Effector memory CD8-positive, alpha-beta T cell (primary cell): Measurements from ENCODE around the gene MS4A5.

Experiments used
- ATAC-seq: fragments of 150-1000 bp; cut with Tn5 transposase; replicated peaks from 2 replicates; pipeline ENCODE4 v1.10.0; 2021; ENCODE audit warnings: mild to moderate bottlenecking, moderate library complexity
- DNase-seq, 3 experiments: peaks; one replicate each; pipeline ENCODE4 v3.0.0; 2021
- H3K27ac Mint-ChIP-seq, 2 donors: one replicate each; pipeline ENCODE4 v1.8.0; 2022; ENCODE audit warnings: mild to moderate bottlenecking in 2 of 2, mixed read lengths in 2 of 2, moderate library complexity in 2 of 2
- H3K27me3 Mint-ChIP-seq, 2 donors: one replicate each; pipeline ENCODE4 v1.8.0; 2022; ENCODE audit warnings: mixed read lengths in 2 of 2
- H3K36me3 Mint-ChIP-seq: one replicate; pipeline ENCODE4 v1.8.0; 2022; ENCODE audit warnings: mild to moderate bottlenecking, moderate library complexity, mixed read lengths; ENCODE audit not compliant: insufficient read depth
- H3K4me1 Mint-ChIP-seq, 2 donors: one replicate each; pipeline ENCODE4 v1.8.0; 2022; ENCODE audit warnings: low read depth in 2 of 2, mixed read lengths in 2 of 2
- H3K4me3 Mint-ChIP-seq, 2 donors: one replicate each; pipeline ENCODE4 v1.8.0; 2022; ENCODE audit warnings: mild to moderate bottlenecking in 2 of 2, mixed read lengths in 2 of 2, moderate library complexity in 2 of 2
- H3K9me3 Mint-ChIP-seq, 2 donors: one replicate each; pipeline ENCODE4 v1.8.0; 2022; ENCODE audit warnings: mixed read lengths in 2 of 2
- total RNA-seq, 9 experiments: gene quantifications; one replicate each; lab custom pipeline; 2026; lab: John Stamatoyannopoulos, UW

MS4A5 gene, protein sequence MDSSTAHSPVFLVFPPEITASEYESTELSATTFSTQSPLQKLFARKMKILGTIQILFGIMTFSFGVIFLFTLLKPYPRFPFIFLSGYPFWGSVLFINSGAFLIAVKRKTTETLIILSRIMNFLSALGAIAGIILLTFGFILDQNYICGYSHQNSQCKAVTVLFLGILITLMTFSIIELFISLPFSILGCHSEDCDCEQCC
- total RNA-seq, result 0 reads per million in 9 experiments

- DNase-seq (no peak), ATAC-seq (no peak)
- Mint-ChIP-seq H3K4me3 (no peak within 1 kb of the TSS), H3K36me3 (no peaks in the 10 kb centered on the region), H3K27ac (no peak within 1 kb of the TSS), H3K27me3 (peaks cover 50 to 68% of the 10 kb centered on the region in 2 donors), H3K4me1 (no peaks in the 10 kb centered on the region), H3K9me3 (no peaks in the 10 kb centered on the region)
Measured at GRCh38 chr11:60429272-60429671, at the start of gene MS4A5. MS4A5 (plus strand) TSS chr11:60429572; CDS start chr11:60429675, 103 bp downstream.

GRCh38 chr11:60389279-60389910 lies 40.0 kb upstream of the MS4A5 start:
- Mint-ChIP-seq H3K4me1 (no peaks in the 10 kb centered on the region), H3K27me3 (peaks cover 0 to 21% of the 10 kb centered on the region in 2 donors)
- ATAC-seq, result peak; percentile 61

GRCh38 chr11:60390419-60390818 lies 39.0 kb upstream of the MS4A5 start:
- no peak for ATAC-seq
- Mint-ChIP-seq H3K9me3 (no peaks in the 10 kb centered on the region), H3K27ac (no peak overlapping the region), H3K4me1 (no peaks in the 10 kb centered on the region), H3K36me3 (no peaks in the 10 kb centered on the region), H3K27me3 (peaks cover 0 to 19% of the 10 kb centered on the region in 2 donors), H3K4me3 (no peak overlapping the region)
- no peak for DNase-seq

More at GRCh38 chr11:60389279-60389910, 40.0 kb upstream of the MS4A5 start:
- Mint-ChIP-seq H3K9me3 (no peaks in the 10 kb centered on the region), H3K4me3 (no peak overlapping the region), H3K27ac (no peak overlapping the region), H3K36me3 (no peaks in the 10 kb centered on the region)
- DNase-seq, result no peak

- H3K27ac Mint-ChIP-seq, result no peak overlapping the region
- H3K9me3 Mint-ChIP-seq, result no peaks in the 10 kb centered on the region
- H3K27me3 Mint-ChIP-seq, result peaks cover 13 to 23% of the 10 kb centered on the region in 2 donors
- no peak for ATAC-seq
- no peak overlapping the region for H3K4me3 Mint-ChIP-seq
- DNase-seq, result no peak
- H3K36me3 Mint-ChIP-seq, result no peaks in the 10 kb centered on the region
- no peaks in the 10 kb centered on the region for H3K4me1 Mint-ChIP-seq
Measured at GRCh38 chr11:60392361-60392760, 37.0 kb upstream of the MS4A5 start.

DNA sequence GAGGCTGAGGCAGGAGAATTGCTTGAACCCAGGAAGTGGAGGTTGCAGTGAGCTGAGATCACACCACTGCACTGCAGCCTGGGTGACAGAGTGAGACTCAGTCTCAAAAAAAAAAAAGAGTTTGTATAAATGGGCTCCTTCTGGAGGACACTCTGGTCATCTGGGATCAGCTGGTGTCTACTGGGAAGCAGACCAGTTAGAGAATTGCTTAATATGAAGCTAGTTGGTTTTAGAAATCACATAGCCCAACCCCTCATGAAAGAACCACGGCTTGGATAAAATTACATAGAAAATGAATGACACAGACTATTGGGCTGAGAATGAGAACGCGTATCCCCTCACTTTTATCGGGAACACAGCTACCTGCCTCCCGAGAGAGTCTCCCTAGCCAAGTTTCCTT lies 36.4 kb upstream of the MS4A5 start:
- Mint-ChIP-seq H3K36me3 (no peaks in the 10 kb centered on the region), H3K27me3 (peaks cover 19 to 30% of the 10 kb centered on the region in 2 donors), H3K9me3 (no peaks in the 10 kb centered on the region), H3K27ac (no peak overlapping the region), H3K4me1 (no peaks in the 10 kb centered on the region), H3K4me3 (no peak overlapping the region)
- ATAC-seq (no peak), DNase-seq (no peak)

DNA sequence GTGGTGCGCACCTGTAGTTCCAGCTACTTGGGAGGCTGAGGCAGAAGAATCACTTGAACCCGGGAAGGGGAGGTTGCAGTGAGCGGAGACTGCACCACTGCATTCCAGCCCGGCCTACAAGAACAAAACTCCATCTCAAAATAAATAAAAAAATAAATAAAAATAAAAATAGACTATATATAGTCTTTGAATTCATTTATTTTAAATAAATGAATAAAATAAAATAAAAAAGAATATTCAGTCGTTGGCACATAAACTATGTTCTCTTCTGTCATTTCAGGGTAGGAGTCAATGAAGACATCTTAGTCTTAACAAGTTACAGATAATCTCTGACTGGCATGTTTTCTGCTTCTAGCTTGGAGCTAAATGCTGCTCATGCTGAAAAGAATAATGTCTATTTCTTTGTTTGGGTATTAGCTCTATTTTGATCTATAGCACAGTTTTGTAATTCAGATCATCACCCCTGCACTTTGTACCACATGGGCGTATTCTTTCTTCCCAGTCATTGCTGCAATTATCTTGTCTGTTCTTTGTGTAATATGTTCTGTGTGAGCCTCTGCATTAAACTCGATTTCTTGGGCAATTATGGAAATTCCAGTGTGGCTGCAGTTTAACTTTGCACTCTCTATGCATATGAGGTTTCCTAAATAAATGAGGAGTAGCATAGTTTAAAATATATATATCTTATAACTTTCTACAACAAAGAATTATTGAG lies 34.5 kb upstream of the MS4A5 start:
- no peaks in the 10 kb centered on the region for H3K9me3 Mint-ChIP-seq
- H3K4me3 Mint-ChIP-seq, result no peak overlapping the region
- H3K4me1 Mint-ChIP-seq, result no peaks in the 10 kb centered on the region
- no peak overlapping the region for H3K27ac Mint-ChIP-seq
- H3K36me3 Mint-ChIP-seq, result peaks cover 3% of the 10 kb centered on the region
- ATAC-seq (no peak), DNase-seq (no peak)
- H3K27me3 Mint-ChIP-seq, result peaks cover 31 to 32% of the 10 kb centered on the region in 2 donors

DNA sequence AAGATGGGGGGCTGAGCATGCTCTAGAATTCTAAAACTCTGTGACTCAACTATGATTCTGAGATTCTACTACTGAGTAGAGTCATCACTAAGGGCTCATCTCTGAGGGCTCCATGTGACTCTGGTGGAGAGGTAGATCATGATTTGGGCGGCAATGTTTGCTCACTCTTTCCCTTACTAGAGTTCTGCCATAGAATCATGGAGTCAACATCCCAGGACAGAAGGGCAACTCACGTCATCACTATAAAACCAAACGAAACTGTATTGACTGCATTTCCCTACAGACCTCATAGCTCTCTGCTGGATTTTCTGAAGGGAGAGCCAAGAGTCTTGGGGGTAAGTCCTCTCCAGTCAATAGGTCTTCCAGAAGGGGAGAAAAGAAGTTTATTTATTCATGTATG lies 33.0 kb upstream of the MS4A5 start, which contains the start of gene MS4A14:
MS4A14 (plus strand) TSS at position 78 of the 400 bp plus-strand sequence; CDS start at position 198, 120 bp downstream.
- peaks cover 3% of the 10 kb centered on the region for H3K36me3 Mint-ChIP-seq
- ATAC-seq, result no peak
- H3K4me1 Mint-ChIP-seq, result no peaks in the 10 kb centered on the region
- no peak within 1 kb of the TSS for H3K4me3 Mint-ChIP-seq
- H3K27ac Mint-ChIP-seq, result no peak within 1 kb of the TSS
- peaks cover 27 to 38% of the 10 kb centered on the region in 2 donors for H3K27me3 Mint-ChIP-seq
- DNase-seq, result no peak
- no peaks in the 10 kb centered on the region for H3K9me3 Mint-ChIP-seq

GRCh38 chr11:60396799-60397198 lies 32.6 kb upstream of the MS4A5 start:
- Mint-ChIP-seq H3K4me1 (no peaks in the 10 kb centered on the region), H3K27me3 (peaks cover 27 to 41% of the 10 kb centered on the region in 2 donors), H3K9me3 (no peaks in the 10 kb centered on the region), H3K4me3 (no peak overlapping the region), H3K27ac (no peak overlapping the region), H3K36me3 (peaks cover 3% of the 10 kb centered on the region)
- no peak for ATAC-seq
- no peak for DNase-seq

DNA sequence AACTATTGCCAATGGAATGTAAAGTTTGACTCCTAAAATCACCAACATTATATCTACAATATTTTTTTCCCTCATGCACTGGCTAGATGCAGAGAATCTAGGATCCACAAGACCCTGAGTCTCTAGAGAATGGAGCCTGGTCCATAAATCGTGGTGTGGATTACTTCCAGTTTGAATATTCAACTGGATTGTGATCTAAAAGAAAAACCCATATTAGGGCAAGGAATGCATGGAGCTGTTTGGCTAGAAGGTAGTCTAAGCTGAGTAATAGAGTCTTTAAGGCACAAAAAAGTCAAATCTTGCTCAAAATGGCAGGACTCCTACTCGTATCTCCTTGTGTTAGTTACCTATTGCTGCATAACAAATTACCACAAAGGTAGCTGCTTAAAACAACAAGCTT lies 9.4 kb upstream of the MS4A5 start:
- no peak overlapping the region for H3K4me3 Mint-ChIP-seq
- no peaks in the 10 kb centered on the region for H3K4me1 Mint-ChIP-seq
- H3K27me3 Mint-ChIP-seq, result peaks cover 22 to 37% of the 10 kb centered on the region in 2 donors
- no peaks in the 10 kb centered on the region for H3K36me3 Mint-ChIP-seq
- H3K9me3 Mint-ChIP-seq, result peaks cover 0 to 7% of the 10 kb centered on the region in 2 donors
- no peak overlapping the region for H3K27ac Mint-ChIP-seq
- DNase-seq (no peak), ATAC-seq (no peak)

GRCh38 chr11:60422609-60423008 lies 6.8 kb upstream of the MS4A5 start:
- Mint-ChIP-seq H3K36me3 (no peaks in the 10 kb centered on the region), H3K27ac (no peak overlapping the region), H3K9me3 (peaks cover 0 to 7% of the 10 kb centered on the region in 2 donors), H3K27me3 (peaks cover 24 to 37% of the 10 kb centered on the region in 2 donors), H3K4me1 (no peaks in the 10 kb centered on the region), H3K4me3 (no peak overlapping the region)
- DNase-seq (no peak), ATAC-seq (no peak)

GRCh38 chr11:60428517-60428916 lies 855 bp upstream of the MS4A5 start:
- Mint-ChIP-seq H3K4me1 (no peaks in the 10 kb centered on the region), H3K4me3 (no peak overlapping the region), H3K9me3 (no peaks in the 10 kb centered on the region), H3K27ac (no peak overlapping the region), H3K27me3 (peaks cover 50 to 62% of the 10 kb centered on the region in 2 donors), H3K36me3 (no peaks in the 10 kb centered on the region)
- ATAC-seq (no peak), DNase-seq (no peak)

DNA sequence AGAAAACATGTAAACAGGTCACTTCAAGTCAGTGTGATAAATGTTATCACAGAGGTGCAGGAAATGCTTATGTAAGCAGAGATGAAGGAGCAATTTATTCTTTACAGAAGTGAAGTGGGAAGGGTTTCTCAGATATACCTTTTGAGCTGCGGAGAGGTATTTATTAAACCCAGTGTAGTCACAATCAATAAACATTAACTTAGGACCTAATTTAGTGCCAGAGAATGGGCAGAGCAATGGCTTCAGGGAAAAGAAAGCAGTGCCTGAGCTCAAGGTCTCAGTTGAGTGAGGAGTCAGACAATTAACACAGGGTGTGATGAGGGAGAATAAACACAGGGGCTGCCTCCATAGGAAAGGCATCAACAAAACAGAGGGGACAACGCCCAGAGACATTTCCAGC lies 1.9 kb downstream of the MS4A5 start:
- ATAC-seq (no peak), DNase-seq (no peak)
- no peak overlapping the region for H3K4me3 Mint-ChIP-seq
- H3K36me3 Mint-ChIP-seq, result no peaks in the 10 kb centered on the region
- H3K27me3 Mint-ChIP-seq, result peaks cover 35 to 52% of the 10 kb centered on the region in 2 donors
- no peaks in the 10 kb centered on the region for H3K9me3 Mint-ChIP-seq
- H3K27ac Mint-ChIP-seq, result no peak overlapping the region
- H3K4me1 Mint-ChIP-seq, result no peaks in the 10 kb centered on the region

DNA sequence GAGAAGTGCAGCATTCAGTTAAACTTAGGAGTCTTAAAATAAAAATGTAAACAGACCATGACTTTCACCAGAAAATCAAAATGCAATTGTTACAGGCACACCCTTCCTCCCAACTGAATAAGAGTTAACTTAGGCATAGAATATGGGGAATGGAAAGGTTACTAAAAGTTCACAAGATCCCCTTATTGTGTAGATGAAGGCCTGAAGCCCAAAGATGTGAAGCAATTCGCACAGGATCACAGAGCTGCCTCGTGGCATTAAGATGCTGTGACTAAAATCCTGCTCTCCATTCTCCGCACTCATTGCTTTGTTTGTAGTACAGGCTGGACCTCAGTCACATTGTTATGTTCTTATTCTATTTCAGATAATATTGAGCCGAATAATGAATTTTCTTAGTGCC lies 4.0 kb downstream of the MS4A5 start:
- DNase-seq (no peak), ATAC-seq (no peak)
- Mint-ChIP-seq H3K36me3 (no peaks in the 10 kb centered on the region), H3K27ac (no peak overlapping the region), H3K9me3 (no peaks in the 10 kb centered on the region), H3K27me3 (peaks cover 21 to 38% of the 10 kb centered on the region in 2 donors), H3K4me3 (no peak overlapping the region), H3K4me1 (no peaks in the 10 kb centered on the region)
